Skeletal muscle satellite cell (primary cell): ENCODE data around the gene ATP5F1A.
"Not testable (repeated sequence)": the region's sequence is repeated elsewhere in the genome, so short reads cannot be mapped to it uniquely, and the experiment has no call there.

ENCODE experiments used
- H3K27me3 ChIP-seq: 2 replicates; pipeline ENCODE4 v1.7.0; 2013; ENCODE audit warnings: low read length; ENCODE audit not compliant: control insufficient read depth, insufficient read depth
- H3K36me3 ChIP-seq: 2 replicates; pipeline ENCODE4 v1.7.0; 2013; ENCODE audit warnings: mild to moderate bottlenecking, control low read depth, low read length; ENCODE audit not compliant: insufficient read depth
- H3K4me1 ChIP-seq: 2 replicates; pipeline ENCODE4 v1.7.0; 2013; ENCODE audit warnings: low read length; ENCODE audit not compliant: control insufficient read depth, insufficient read depth
- H3K4me2 ChIP-seq: 2 replicates; pipeline ENCODE4 v1.7.0; 2013; ENCODE audit warnings: mild to moderate bottlenecking, low read length
- H3K4me3 ChIP-seq: 2 replicates; pipeline ENCODE4 v1.7.0; 2013; ENCODE audit warnings: low read length
- H3K9ac ChIP-seq: 2 replicates; pipeline ENCODE4 v1.7.0; 2013; ENCODE audit warnings: mild to moderate bottlenecking, low read depth, low read length, moderate library complexity
- H3K9me3 ChIP-seq: replicated peaks from 2 replicates; pipeline ENCODE4 v1.7.0; 2013; ENCODE audit warnings: mild to moderate bottlenecking, control low read depth, low read length

Gene ATP5F1A

DNA sequence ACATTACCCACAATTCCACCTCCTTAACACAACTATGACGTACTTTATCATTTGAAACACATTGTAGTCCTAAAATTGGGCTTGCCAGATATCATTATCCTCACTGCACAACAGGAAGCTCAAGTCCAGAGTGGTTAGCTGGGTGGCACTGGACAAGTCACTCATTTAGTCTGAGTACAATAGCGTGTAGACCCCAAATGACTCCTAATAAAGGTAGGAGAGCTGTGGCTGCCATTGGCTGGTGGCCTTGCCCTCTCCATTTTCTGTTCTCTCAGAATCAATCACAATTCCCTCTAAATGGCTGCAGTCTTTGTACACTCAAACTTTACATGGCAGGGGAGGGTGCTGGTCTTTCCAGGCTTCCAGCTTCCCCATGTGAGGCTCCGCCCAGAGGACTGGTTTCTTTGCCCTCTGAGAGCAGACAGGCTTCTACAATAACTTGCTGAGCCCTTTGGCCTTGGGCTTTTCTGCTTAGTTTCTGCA lies 37.7 kb downstream of the ATP5F1A start:
- Histone ChIP-seq H3K4me2 (no peak overlapping the region), H3K4me1 (peaks cover 6% of the 10 kb centered on the region), H3K36me3 (no peaks in the 10 kb centered on the region), H3K4me3 (no peak overlapping the region), H3K9me3 (no peaks in the 10 kb centered on the region), H3K9ac (no peak overlapping the region), H3K27me3 (no peaks in the 10 kb centered on the region)

- H3K4me3 ChIP-seq: no peak overlapping the region
- H3K36me3 ChIP-seq: no peaks in the 10 kb centered on the region
- no peak overlapping the region for H3K4me2 ChIP-seq
- H3K4me1 ChIP-seq: peaks cover 20% of the 10 kb centered on the region
- no peak overlapping the region for H3K9ac ChIP-seq
- no peaks in the 10 kb centered on the region for H3K9me3 ChIP-seq
- H3K27me3 ChIP-seq: no peaks in the 10 kb centered on the region
Measured at GRCh38 chr18:46055838-46056230, 42.3 kb downstream of the ATP5F1A start.

DNA sequence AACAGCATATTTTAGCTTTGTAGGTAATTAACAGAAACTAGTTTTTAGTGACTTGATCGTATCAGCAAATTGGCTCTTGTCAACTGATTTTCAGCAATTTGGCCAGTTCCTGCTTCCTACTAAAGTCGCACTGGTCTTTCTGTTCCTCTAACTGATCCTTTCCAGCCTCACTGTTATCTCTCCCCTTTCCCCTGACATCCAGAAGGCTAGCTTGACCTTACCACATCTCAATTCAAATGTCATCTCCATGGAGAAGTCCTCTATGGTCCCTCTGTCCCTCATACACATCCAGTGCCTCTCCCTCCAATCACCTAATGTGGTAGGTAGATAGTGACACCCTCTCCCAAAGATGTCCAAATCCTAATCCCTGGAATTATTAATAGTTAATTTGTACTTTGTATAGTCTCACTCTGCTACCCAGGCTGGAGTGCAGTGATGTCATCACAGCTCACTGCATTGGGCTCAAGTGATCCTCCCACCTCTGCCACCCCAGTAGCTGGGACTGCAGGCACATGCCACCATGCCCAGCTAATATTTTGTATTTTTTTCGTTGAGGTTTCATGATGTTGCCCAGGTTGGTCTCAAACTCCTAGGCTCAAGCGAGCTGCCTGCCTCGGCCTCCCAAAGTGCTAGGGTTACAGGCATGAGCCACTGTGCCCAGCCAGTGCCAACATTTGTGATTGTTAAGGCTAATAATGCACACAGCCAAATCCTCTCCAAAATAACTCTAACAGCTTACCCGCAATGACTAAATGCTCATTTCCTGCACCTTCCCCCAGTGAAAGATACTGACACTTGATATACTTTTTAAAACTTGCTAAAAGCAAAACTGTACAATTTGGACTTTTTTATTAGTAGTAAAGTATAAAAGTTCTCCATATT lies 42.9 kb downstream of the ATP5F1A start:
- Histone ChIP-seq H3K36me3 (no peaks in the 10 kb centered on the region), H3K9me3 (no peaks in the 10 kb centered on the region), H3K4me1 (peaks cover 20% of the 10 kb centered on the region), H3K4me3 (no peak overlapping the region), H3K27me3 (no peaks in the 10 kb centered on the region), H3K4me2 (no peak overlapping the region), H3K9ac (no peak overlapping the region)

DNA sequence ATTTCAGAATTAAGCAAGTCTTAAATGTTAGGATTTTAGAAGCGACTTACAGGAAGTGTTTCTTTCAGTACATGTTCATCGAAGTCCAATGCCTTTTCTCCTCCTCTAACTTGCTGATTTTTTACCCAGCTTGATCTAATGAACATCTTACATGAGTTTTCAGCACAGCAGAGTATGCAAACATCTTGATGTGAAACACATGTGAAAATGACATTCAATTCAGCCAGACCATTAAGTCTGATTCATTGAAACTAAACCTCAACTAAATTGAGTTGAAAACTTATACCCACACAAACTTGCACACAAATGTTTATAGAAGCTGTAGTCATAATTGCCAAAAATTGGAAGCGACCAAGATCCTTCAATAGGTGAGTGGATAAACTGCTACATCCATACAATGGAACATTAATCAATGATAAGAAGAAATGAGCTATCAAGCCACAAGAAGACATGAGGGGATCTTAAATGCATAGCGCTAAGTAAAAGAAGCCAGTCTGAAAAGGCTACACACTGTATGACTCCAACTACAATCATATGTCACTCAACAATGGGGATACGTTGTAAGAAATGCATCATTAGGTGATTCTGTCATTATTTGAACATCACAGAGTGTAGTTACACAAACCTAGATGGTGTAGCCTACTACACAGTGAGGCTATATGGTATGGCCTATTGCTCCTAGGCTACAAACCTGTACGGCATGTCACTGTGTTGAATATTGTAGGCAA lies 44.6 kb downstream of the ATP5F1A start:
- Histone ChIP-seq H3K4me2 (no peak overlapping the region), H3K4me3 (no peak overlapping the region), H3K9ac (no peak overlapping the region), H3K36me3 (no peaks in the 10 kb centered on the region), H3K9me3 (no peaks in the 10 kb centered on the region), H3K4me1 (peaks cover 24% of the 10 kb centered on the region), H3K27me3 (no peaks in the 10 kb centered on the region)

GRCh38 chr18:46051731-46052461 lies 46.2 kb downstream of the ATP5F1A start:
- no peaks in the 10 kb centered on the region for H3K9me3 ChIP-seq
- H3K4me1 ChIP-seq: peaks cover 28% of the 10 kb centered on the region
- H3K4me2 ChIP-seq: no peak overlapping the region
- H3K4me3 ChIP-seq: no peak overlapping the region
- no peak overlapping the region for H3K9ac ChIP-seq
- no peaks in the 10 kb centered on the region for H3K36me3 ChIP-seq
- H3K27me3 ChIP-seq: no peaks in the 10 kb centered on the region

DNA sequence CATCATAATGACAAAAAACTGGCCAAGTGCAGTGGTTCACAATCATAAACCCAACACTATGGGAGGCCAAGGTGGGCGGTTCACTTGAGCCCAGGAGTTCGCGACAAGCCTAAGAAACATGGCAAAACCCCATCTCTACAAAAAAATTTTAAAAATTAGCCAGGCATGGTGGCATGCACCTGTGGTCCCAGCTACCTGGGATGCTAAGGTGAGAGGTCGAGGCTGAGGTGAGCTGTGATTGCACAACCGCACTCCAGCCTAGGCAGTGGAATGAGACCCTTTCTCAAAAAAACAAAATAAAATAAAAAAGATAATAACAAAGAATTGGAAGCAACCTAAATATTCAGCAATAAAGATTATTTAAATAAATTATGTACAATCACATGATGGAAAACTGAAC lies 47.8 kb downstream of the ATP5F1A start:
- Histone ChIP-seq H3K36me3 (no peaks in the 10 kb centered on the region), H3K9me3 (no peaks in the 10 kb centered on the region), H3K9ac (no peak overlapping the region), H3K4me1 (peaks cover 21% of the 10 kb centered on the region), H3K4me3 (no peak overlapping the region), H3K4me2 (no peak overlapping the region), H3K27me3 (no peaks in the 10 kb centered on the region)

- H3K4me1 ChIP-seq: peaks cover 17% of the 10 kb centered on the region
- no peaks in the 10 kb centered on the region for H3K27me3 ChIP-seq
- H3K4me2 ChIP-seq: no peak overlapping the region
- H3K36me3 ChIP-seq: no peaks in the 10 kb centered on the region
- H3K4me3 ChIP-seq: no peak overlapping the region
- H3K9me3 ChIP-seq: no peaks in the 10 kb centered on the region
- H3K9ac ChIP-seq: no peak overlapping the region
Measured at GRCh38 chr18:46048641-46049040, 49.5 kb downstream of the ATP5F1A start.

DNA sequence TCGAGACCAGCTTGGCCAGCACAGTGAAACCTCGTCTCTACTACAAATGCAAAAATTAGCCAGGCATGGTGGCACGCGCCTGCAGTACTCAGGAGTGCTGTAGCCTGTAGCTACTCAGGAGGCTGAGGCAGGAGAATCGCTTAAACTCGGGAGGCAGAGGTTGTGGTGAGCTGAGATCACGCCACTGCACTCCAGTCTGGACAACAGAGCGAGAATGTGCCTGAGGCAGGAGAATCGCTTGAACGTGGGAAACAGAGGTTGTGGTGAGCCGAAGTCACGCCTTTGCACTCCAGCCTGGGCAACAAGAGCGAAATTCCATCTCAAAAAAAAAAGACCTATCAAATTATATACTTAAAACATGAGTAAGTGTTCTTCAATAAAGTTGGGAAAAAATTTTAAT lies 50.7 kb downstream of the ATP5F1A start:
- not testable (repeated sequence) for H3K36me3 ChIP-seq, H3K4me2 ChIP-seq, H3K27me3 ChIP-seq, H3K9ac ChIP-seq, H3K9me3 ChIP-seq, H3K4me3 ChIP-seq
- H3K4me1 ChIP-seq: peaks cover 22% of the 10 kb centered on the region

- Histone ChIP-seq H3K4me3 (no peak overlapping the region), H3K4me2 (no peak overlapping the region), H3K9me3 (no peaks in the 10 kb centered on the region), H3K36me3 (no peaks in the 10 kb centered on the region), H3K9ac (no peak overlapping the region), H3K27me3 (no peaks in the 10 kb centered on the region), H3K4me1 (peaks cover 17% of the 10 kb centered on the region)
Measured at GRCh38 chr18:46046688-46047087, 51.4 kb downstream of the ATP5F1A start.

DNA sequence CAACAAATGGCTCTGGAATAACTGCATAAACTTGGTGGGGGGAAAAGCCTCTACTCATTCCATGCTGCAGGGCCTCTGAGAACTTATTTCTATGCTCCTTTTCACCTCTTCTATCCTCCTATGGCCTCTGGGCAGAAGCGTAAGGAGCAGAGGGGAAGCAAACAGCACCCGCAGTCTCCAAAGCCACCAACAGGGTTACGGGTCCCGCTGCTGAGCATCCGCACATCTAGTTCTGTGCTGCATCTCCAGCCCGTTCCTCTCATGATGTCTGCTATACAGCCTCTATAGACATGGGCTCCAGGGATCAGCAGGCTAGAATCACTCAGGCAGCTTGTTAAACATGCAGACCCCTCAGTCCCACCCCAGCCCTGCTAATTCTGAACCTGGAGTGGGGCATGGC lies 52.0 kb downstream of the ATP5F1A start:
- Histone ChIP-seq H3K9me3 (no peaks in the 10 kb centered on the region), H3K4me2 (no peak overlapping the region), H3K4me1 (peaks cover 16% of the 10 kb centered on the region), H3K27me3 (no peaks in the 10 kb centered on the region), H3K36me3 (no peaks in the 10 kb centered on the region), H3K4me3 (no peak overlapping the region), H3K9ac (no peak overlapping the region)

- peaks cover 7% of the 10 kb centered on the region for H3K4me1 ChIP-seq
- H3K9ac ChIP-seq: no peak overlapping the region
- H3K4me2 ChIP-seq: no peak overlapping the region
- H3K27me3 ChIP-seq: no peaks in the 10 kb centered on the region
- no peak overlapping the region for H3K4me3 ChIP-seq
- no peaks in the 10 kb centered on the region for H3K9me3 ChIP-seq
- H3K36me3 ChIP-seq: no peaks in the 10 kb centered on the region
Measured at GRCh38 chr18:46042571-46043123, 55.4 kb downstream of the ATP5F1A start.
